EL (cell line): Measurements from ENCODE around the gene ZFYVE21.

Experiments used
- DNase-seq: peaks from one replicate; pipeline ENCODE4 v3.0.0-alpha.2; 2016

ZFYVE21 gene

GRCh38 chr14:103726474-103726873 lies 10.9 kb downstream of the ZFYVE21 start:
- no peak for DNase-seq

- DNase-seq, result no peak
Observed at GRCh38 chr14:103727313-103727980, 11.8 kb downstream of the ZFYVE21 start.

GRCh38 chr14:103728141-103728540 lies 12.5 kb downstream of the ZFYVE21 start:
- no peak for DNase-seq

GRCh38 chr14:103728721-103729120 lies 13.1 kb downstream of the ZFYVE21 start:
- no peak for DNase-seq

- no peak for DNase-seq
Observed at GRCh38 chr14:103729496-103730448, 14.2 kb downstream of the ZFYVE21 start.

- no peak for DNase-seq
Observed at GRCh38 chr14:103730490-103731035, 15.0 kb downstream of the ZFYVE21 start.

- no peak for DNase-seq
Observed at GRCh38 chr14:103731481-103731880, 15.9 kb downstream of the ZFYVE21 start.

- no peak for DNase-seq
Observed at GRCh38 chr14:103731916-103732867, 16.6 kb downstream of the ZFYVE21 start.

- DNase-seq, result no peak
Observed at GRCh38 chr14:103732868-103733620, 17.4 kb downstream of the ZFYVE21 start.

GRCh38 chr14:103733651-103734050 lies 18.0 kb downstream of the ZFYVE21 start:
- DNase-seq, result peak; percentile 46

GRCh38 chr14:103734081-103734888 lies 18.7 kb downstream of the ZFYVE21 start:
- DNase-seq, result no peak

GRCh38 chr14:103735022-103735421 lies 19.4 kb downstream of the ZFYVE21 start:
- no peak for DNase-seq

GRCh38 chr14:103735439-103735814 lies 19.8 kb downstream of the ZFYVE21 start:
- DNase-seq, result no peak

GRCh38 chr14:103735815-103736545 lies 20.4 kb downstream of the ZFYVE21 start:
- no peak for DNase-seq

GRCh38 chr14:103736546-103737431 lies 21.2 kb downstream of the ZFYVE21 start:
- DNase-seq, result no peak

- DNase-seq, result no peak
Observed at GRCh38 chr14:103737432-103738045, 21.9 kb downstream of the ZFYVE21 start.

GRCh38 chr14:103738166-103738565 lies 22.6 kb downstream of the ZFYVE21 start:
- no peak for DNase-seq

GRCh38 chr14:103738701-103739451 lies 23.3 kb downstream of the ZFYVE21 start:
- no peak for DNase-seq
